SU-DHL-6 (cell line): ENCODE measurements around the gene ACY1.

Experiments used
- H2AFZ ChIP-seq: fragments of 200-600 bp; sonication (generic); 2 replicates; pipeline ENCODE4 v1.6.1; 2014; ENCODE audit warnings: low read depth, mild to moderate bottlenecking, moderate library complexity, mixed read lengths, antibody characterized with exemption, low read length; ENCODE audit not compliant: severe bottlenecking
- H3F3A ChIP-seq: fragments of 200-600 bp; shearing (Covaris generic); 2 replicates; pipeline ENCODE4 v1.6.0; 2016; ENCODE audit warnings: antibody characterized with exemption, mild to moderate bottlenecking; ENCODE audit not compliant: insufficient read depth
- H3K27ac ChIP-seq: fragments of 200-600 bp; sonication (generic); 2 replicates; pipeline ENCODE4 v1.5.1; 2016; ENCODE audit warnings: low read depth, mild to moderate bottlenecking, low read length, moderate library complexity, mixed read lengths
- H3K27me3 ChIP-seq: fragments of 200-600 bp; sonication (generic), shearing (Covaris generic); 2 replicates; pipeline ENCODE4 v1.6.0; 2014; ENCODE audit warnings: mild to moderate bottlenecking, low read length
- H3K36me3 ChIP-seq: fragments of 200-600 bp; sonication (generic); 2 replicates; pipeline ENCODE4 v1.6.1; 2014; ENCODE audit warnings: mild to moderate bottlenecking, low read length, mixed read lengths
- H3K4me2 ChIP-seq: fragments of 300-600, 200-600 bp; shearing (Covaris generic), sonication (generic); 2 replicates; pipeline ENCODE4 v1.6.0; 2014; ENCODE audit warnings: low read length, low read depth, mild to moderate bottlenecking; ENCODE audit not compliant: poor library complexity, severe bottlenecking
- H3K4me3 ChIP-seq: fragments of 200-600 bp; sonication (generic); 2 replicates; pipeline ENCODE4 v1.5.1; 2014; ENCODE audit warnings: antibody characterized with exemption, low read length, mild to moderate bottlenecking, mixed read lengths; ENCODE audit not compliant: insufficient read depth, poor library complexity, severe bottlenecking
- H3K79me2 ChIP-seq: fragments of 200-600 bp; sonication (generic); 2 replicates; pipeline ENCODE4 v1.6.1; 2014; ENCODE audit warnings: mild to moderate bottlenecking, low read length, moderate library complexity; ENCODE audit not compliant: insufficient read depth
- H3K9ac ChIP-seq: fragments of 200-600 bp; sonication (generic); 2 replicates; pipeline ENCODE4 v1.7.0; 2014; ENCODE audit warnings: mild to moderate bottlenecking, low read length
- H3K9me2 ChIP-seq: fragments of 200-600 bp; sonication (generic); replicated peaks from 2 replicates; pipeline ENCODE4 v1.6.1; 2014; ENCODE audit warnings: low read length; ENCODE audit not compliant: insufficient read depth
- H3K9me3 ChIP-seq: fragments of 200-600 bp; sonication (generic); 2 replicates; pipeline ENCODE4 v1.6.1; 2014; ENCODE audit warnings: low read length, mixed read lengths; ENCODE audit not compliant: insufficient read depth
- H4K20me1 ChIP-seq: fragments of 200-600 bp; sonication (generic); 2 replicates; pipeline ENCODE4 v1.6.1; 2014; ENCODE audit warnings: low read depth, mild to moderate bottlenecking, antibody characterized with exemption, low read length, moderate library complexity, mixed read lengths
- CTCF ChIP-seq: fragments of 200-600 bp; sonication (generic); IDR thresholded peaks from one replicate; pipeline ENCODE4 v1.5.1; 2017; ENCODE audit warnings: antibody characterized with exemption, mild to moderate bottlenecking, low read length, moderate library complexity; ENCODE audit not compliant: insufficient read depth, poor library complexity, severe bottlenecking
- EZH2phosphoT487 ChIP-seq: fragments of 200-600 bp; sonication (generic), shearing (Covaris generic); conservative IDR thresholded peaks from 2 replicates; pipeline ENCODE4 v1.6.1; 2018; ENCODE audit warnings: mild to moderate bottlenecking, antibody characterized with exemption, low read length, moderate library complexity, mixed read lengths

The ACY1 gene

GRCh38 chr3:51935886-51936755 lies 47.2 kb upstream of the ACY1 start:
- Histone ChIP-seq H2AFZ (no peak overlapping the region), H3K27me3 (no peaks in the 10 kb centered on the region), H3K9me3 (no peaks in the 10 kb centered on the region), H3K4me3 (no peak overlapping the region), H3K9ac (no peak overlapping the region), H3K9me2 (no peaks in the 10 kb centered on the region), H3K4me2 (no peak overlapping the region), H3K27ac (no peak overlapping the region), H3F3A (no peaks in the 10 kb centered on the region), H3K79me2 (peaks cover 20% of the 10 kb centered on the region), H3K36me3 (no peaks in the 10 kb centered on the region), H4K20me1 (no peaks in the 10 kb centered on the region)
- TF ChIP-seq EZH2phosphoT487 (no peak), CTCF (no peak)

- H3K79me2 ChIP-seq = peaks cover 24% of the 10 kb centered on the region
- no peak overlapping the region for H3K27ac ChIP-seq
- no peak overlapping the region for H3K4me2 ChIP-seq
- H3F3A ChIP-seq = no peaks in the 10 kb centered on the region
- H3K9me2 ChIP-seq = no peaks in the 10 kb centered on the region
- H3K9ac ChIP-seq = no peak overlapping the region
- H2AFZ ChIP-seq = no peak overlapping the region
- TF ChIP-seq CTCF = no peak
- no peak for TF ChIP-seq EZH2phosphoT487
- no peaks in the 10 kb centered on the region for H4K20me1 ChIP-seq
- no peaks in the 10 kb centered on the region for H3K36me3 ChIP-seq
- no peaks in the 10 kb centered on the region for H3K9me3 ChIP-seq
- no peak overlapping the region for H3K4me3 ChIP-seq
- no peaks in the 10 kb centered on the region for H3K27me3 ChIP-seq
Observed at GRCh38 chr3:51937014-51937413, 46.3 kb upstream of the ACY1 start.

GRCh38 chr3:51937611-51938450 lies 45.5 kb upstream of the ACY1 start:
- H2AFZ ChIP-seq = no peak overlapping the region
- no peaks in the 10 kb centered on the region for H3K9me2 ChIP-seq
- H3K4me2 ChIP-seq = no peak overlapping the region
- H3F3A ChIP-seq = no peaks in the 10 kb centered on the region
- no peak overlapping the region for H3K9ac ChIP-seq
- H3K27ac ChIP-seq = no peak overlapping the region
- H4K20me1 ChIP-seq = no peaks in the 10 kb centered on the region
- no peaks in the 10 kb centered on the region for H3K9me3 ChIP-seq
- no peaks in the 10 kb centered on the region for H3K27me3 ChIP-seq
- H3K4me3 ChIP-seq = no peak overlapping the region
- peaks cover 24% of the 10 kb centered on the region for H3K79me2 ChIP-seq
- TF ChIP-seq EZH2phosphoT487 = no peak
- no peak for TF ChIP-seq CTCF
- H3K36me3 ChIP-seq = no peaks in the 10 kb centered on the region
